ENCODE measurements around the gene PTPN18. TPM values are rescaled to one million over a fixed set of nuclear protein-coding genes. Genes with fewer than 3 reads are reported as not detected.

Gene PTPN18
- total RNA-seq, 2 donors from 2014 or later = 16.4 to 19.6 TPM

DNA sequence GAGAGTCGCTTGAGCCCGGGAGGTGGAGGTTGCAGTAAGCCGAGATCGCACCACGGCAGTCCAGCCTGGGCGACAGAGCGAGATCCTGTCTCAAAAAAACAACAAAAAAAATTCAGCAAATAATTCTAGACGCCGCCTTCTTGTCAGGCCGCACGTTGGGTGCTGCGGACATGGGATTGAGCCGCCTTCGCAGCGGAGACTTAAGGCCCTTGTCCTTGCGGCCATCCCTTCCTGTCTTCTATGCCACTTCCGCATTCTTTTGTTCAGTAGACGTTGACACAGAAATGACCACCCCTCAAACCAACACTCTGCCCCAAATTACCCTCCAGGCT is 15.8 kb downstream of the PTPN18 start:
- no peak for DNase-seq
- Histone ChIP-seq H3K27me3 (ENCODE audit: control insufficient read depth, insufficient read depth, low read length, poor library complexity, severe bottlenecking) (no peaks in the 10 kb centered on the region), H3K4me1 (ENCODE audit: control insufficient read depth, insufficient read depth, low read length) (peaks cover 4% of the 10 kb centered on the region), H3K36me3 (ENCODE audit: control insufficient read depth, insufficient read depth, low read length) (no peaks in the 10 kb centered on the region), H3K9me3 (ENCODE audit: control insufficient read depth, low read length) (no peaks in the 10 kb centered on the region), H3K27ac (ENCODE audit: low read depth, low read length) (no peak overlapping the region), H3K4me3 (ENCODE audit: low read length) (peak overlapping the region; percentile 86), H3K9ac (ENCODE audit: extremely low read depth, low read length, poor library complexity, severe bottlenecking) (no peak overlapping the region)
- Mint-ChIP-seq H3K27me3 (ENCODE audit: insufficient read depth) (peaks cover 3% of the 10 kb centered on the region), H3K9me3 (no peaks in the 10 kb centered on the region), H3K4me3 (peak overlapping the region; percentile 81), H3K4me1 (peaks cover 12% of the 10 kb centered on the region), H3K36me3 (ENCODE audit: low read depth) (peaks cover 25% of the 10 kb centered on the region), H3K27ac (peak overlapping the region; percentile 86)
- TF ChIP-seq CTCF (conservative IDR thresholded peaks at IDR 0.05) = no peak
- whole genome bisulfite sequencing, 2 experiments (ENCODE audit: insufficient coverage in 1 of 2, insufficient read length in 1 of 2) = 79 to 90% methylated on average over 15 to 18 of the region's 18 CpGs

DNA sequence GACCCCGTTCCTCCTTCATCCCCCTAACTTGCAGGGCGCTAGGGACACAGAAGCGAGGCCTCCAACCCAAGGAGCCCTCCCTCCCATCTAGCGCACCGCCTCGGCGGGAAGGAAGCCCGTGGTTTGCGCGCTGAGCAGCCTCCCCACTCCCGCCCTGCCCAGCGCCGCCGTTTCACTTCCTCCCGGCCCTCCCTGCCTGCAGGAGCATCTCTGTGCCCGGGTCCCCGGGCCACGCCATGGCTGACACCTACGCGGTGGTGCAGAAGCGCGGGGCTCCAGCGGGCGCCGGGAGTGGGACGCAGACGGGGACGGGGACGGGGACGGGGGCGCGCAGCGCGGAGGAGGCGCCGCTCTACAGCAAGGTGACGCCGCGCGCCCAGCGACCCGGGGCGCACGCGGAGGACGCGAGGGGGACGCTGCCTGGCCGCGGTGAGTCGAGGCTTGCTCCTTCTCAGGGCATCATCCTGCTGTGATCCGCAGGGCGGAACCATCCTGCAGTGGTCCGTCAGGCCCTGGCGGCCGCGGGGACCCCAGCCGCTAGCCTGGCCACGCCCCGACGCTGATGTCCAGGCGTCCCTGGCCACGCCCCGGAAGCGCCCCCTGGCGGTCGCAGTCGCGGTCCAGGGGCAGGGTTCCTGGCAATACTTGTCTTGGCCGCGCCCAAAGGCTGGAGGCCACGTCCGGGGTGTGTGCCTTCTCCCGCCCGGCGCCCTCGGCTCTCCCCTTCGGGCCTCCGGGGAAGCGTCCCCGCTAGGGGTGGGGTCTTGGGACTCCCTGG is 16.4 kb downstream of the PTPN18 start:
- H3K27ac ChIP-seq (ENCODE audit: low read depth, low read length) = no peak overlapping the region
- Mint-ChIP-seq H3K36me3 (ENCODE audit: low read depth) (peaks cover 25% of the 10 kb centered on the region), H3K4me1 (peaks cover 12% of the 10 kb centered on the region), H3K9me3 (no peaks in the 10 kb centered on the region), H3K27ac (peak overlapping the region; percentile 86), H3K4me3 (peak overlapping the region; percentile 81), H3K27me3 (ENCODE audit: insufficient read depth) (peaks cover under 1% of the 10 kb centered on the region)
- TF ChIP-seq CTCF (conservative IDR thresholded peaks at IDR 0.05) = peak; percentile 100
- DNase-seq = peak; percentile 98
- H3K4me3 ChIP-seq (ENCODE audit: low read length) = peak overlapping the region; percentile 86
- H3K27me3 ChIP-seq (ENCODE audit: control insufficient read depth, insufficient read depth, low read length, poor library complexity, severe bottlenecking) = no peaks in the 10 kb centered on the region
- peak overlapping the region; percentile 19 for H3K9ac ChIP-seq (ENCODE audit: extremely low read depth, low read length, poor library complexity, severe bottlenecking)
- WGBS, 2 experiments (ENCODE audit: insufficient coverage in 1 of 2, insufficient read length in 1 of 2) = 0 to 2% methylated on average over 35 to 81 of the region's 81 CpGs
- no peaks in the 10 kb centered on the region for H3K9me3 ChIP-seq (ENCODE audit: control insufficient read depth, low read length)
- peaks cover 4% of the 10 kb centered on the region for H3K4me1 ChIP-seq (ENCODE audit: control insufficient read depth, insufficient read depth, low read length)
- no peaks in the 10 kb centered on the region for H3K36me3 ChIP-seq (ENCODE audit: control insufficient read depth, insufficient read depth, low read length)

DNA sequence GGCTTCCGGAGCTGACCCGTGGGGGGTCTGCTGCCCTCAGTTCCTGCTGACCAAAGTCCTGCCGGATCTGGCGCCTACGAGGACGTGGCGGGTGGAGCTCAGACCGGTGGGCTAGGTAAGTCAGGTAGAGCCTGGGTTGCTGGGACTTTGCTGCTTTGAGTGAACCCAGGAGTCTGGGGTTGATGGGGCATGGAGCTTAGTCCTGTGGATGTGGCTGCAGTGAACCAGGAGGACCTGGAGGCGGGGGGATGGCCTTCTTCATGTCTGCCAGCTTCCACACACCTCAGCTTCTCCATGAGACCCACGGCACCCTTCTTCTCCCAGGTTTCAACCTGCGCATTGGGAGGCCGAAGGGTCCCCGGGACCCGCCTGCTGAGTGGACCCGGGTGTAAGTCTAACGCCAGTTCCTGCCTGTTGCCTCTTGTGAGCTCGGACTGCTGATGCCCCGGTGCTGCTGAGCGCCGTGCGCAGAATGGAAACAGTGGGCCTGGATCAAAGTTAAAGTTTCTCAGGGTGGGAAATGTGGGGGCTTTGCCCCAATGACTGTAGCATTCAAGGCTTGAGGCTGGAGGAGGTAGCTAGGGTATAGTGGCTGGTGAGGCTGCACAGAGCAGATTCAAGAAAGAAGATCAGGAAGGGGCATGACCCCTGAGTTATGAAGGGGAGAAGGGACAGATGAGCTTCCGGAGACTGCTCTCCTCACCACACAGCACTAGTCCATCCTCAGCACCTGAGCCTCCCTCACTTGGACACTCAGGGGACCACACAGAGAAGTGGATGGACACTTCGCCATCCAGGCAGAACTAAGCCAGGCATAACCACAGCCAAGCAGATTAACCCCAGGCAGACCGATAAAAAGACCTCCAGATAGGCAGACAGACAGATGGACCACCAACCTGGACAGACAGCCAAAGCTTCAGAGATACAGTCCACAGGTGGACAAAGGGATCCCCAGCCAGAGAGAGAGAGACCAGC is 17.3 kb downstream of the PTPN18 start:
- no peaks in the 10 kb centered on the region for H3K36me3 ChIP-seq (ENCODE audit: control insufficient read depth, insufficient read depth, low read length)
- H3K4me1 ChIP-seq (ENCODE audit: control insufficient read depth, insufficient read depth, low read length) = peaks cover 9% of the 10 kb centered on the region
- no peaks in the 10 kb centered on the region for H3K27me3 ChIP-seq (ENCODE audit: control insufficient read depth, insufficient read depth, low read length, poor library complexity, severe bottlenecking)
- peak overlapping the region; percentile 81 for H3K4me3 Mint-ChIP-seq
- no peak overlapping the region for H3K27ac ChIP-seq (ENCODE audit: low read depth, low read length)
- TF ChIP-seq CTCF (conservative IDR thresholded peaks at IDR 0.05) = peak; percentile 5
- DNase-seq = no peak
- H3K9me3 Mint-ChIP-seq = no peaks in the 10 kb centered on the region
- no peaks in the 10 kb centered on the region for H3K27me3 Mint-ChIP-seq (ENCODE audit: insufficient read depth)
- peak overlapping the region; percentile 86 for H3K4me3 ChIP-seq (ENCODE audit: low read length)
- WGBS, 2 experiments (ENCODE audit: insufficient coverage in 1 of 2, insufficient read length in 1 of 2) = 65 to 94% methylated on average over 12 to 24 of the region's 24 CpGs
- H3K4me1 Mint-ChIP-seq = peaks cover 15% of the 10 kb centered on the region
- peaks cover 25% of the 10 kb centered on the region for H3K36me3 Mint-ChIP-seq (ENCODE audit: low read depth)
- no peaks in the 10 kb centered on the region for H3K9me3 ChIP-seq (ENCODE audit: control insufficient read depth, low read length)
- H3K9ac ChIP-seq (ENCODE audit: extremely low read depth, low read length, poor library complexity, severe bottlenecking) = peak overlapping the region; percentile 19
- peak overlapping the region; percentile 55 for H3K27ac Mint-ChIP-seq

All from endodermal cell (in vitro differentiated cells).